ENCODE measurements around the gene NHSL2. TPM values are rescaled to one million over a fixed set of nuclear protein-coding genes. Genes with fewer than 3 reads are reported as not detected.
"Not testable (repeated sequence)": the region's sequence is repeated elsewhere in the genome, so short reads cannot be mapped to it uniquely, and the experiment has no call there.

The NHSL2 gene
- total and polyA plus RNA-seq, 2 of the 13 experiments (the other 11 are each of a cell fraction or from before 2014, with no cell fraction given) = not detected

DNA sequence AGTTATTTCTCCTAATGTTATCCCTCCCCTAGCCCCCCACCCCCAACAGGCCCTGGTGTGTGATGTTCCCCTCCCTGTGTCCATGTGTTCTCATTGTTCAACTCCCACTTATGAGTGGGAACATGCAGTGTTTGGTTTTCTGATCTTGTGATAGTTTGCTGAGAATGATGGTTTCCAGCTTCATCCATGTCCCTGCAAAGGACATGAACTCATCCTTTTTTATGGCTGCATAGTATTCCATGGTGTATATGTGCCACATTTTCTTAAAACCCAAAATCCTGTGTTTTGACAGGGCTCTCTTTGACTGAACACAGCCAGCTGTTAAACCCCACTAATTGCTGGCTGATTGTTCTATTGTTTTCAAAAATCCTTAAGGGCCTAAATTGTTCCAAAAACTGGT, 53.5 kb downstream of the NHSL2 start:
- H3K4me2 ChIP-seq (ENCODE audit: low read depth, low read length); ATAC-seq; H3K27ac ChIP-seq (ENCODE audit: extremely low read length, insufficient read depth, low read length); H3K79me2 ChIP-seq (ENCODE audit: insufficient read depth, low read length); H2AFZ ChIP-seq (ENCODE audit: low read length); DNase-seq (ENCODE audit: low spot score); intact Hi-C loops (cut with micrococcal nuclease; ENCODE audit: unreplicated experiment); FAIRE-seq; POLR2A ChIA-PET; in situ Hi-C loops (cut with HindIII; ENCODE audit: extremely low pct_ligation_motif_present, low pct_unique_long_range_greater_than_20kb); H3K4me1 ChIP-seq (ENCODE audit: insufficient read depth, low read length); H3K36me3 ChIP-seq (replicated peaks in 1 of 2; ENCODE audit: control insufficient read depth in 1 of 2, insufficient read depth in 2 of 2, low read length in 2 of 2); H3K9me3 ChIP-seq (ENCODE audit: low read length); H3K27me3 ChIP-seq (ENCODE audit: control insufficient read depth in 1 of 2, insufficient read depth in 2 of 2, low read length in 2 of 2); H3K4me3 ChIP-seq (replicated peaks in 1 of 3; ENCODE audit: insufficient read depth in 1 of 3, low read depth in 2 of 3, low read length in 3 of 3); H4K20me1 ChIP-seq (ENCODE audit: insufficient read depth, low read length); CTCF ChIA-PET (ENCODE audit: low intra/inter-chr PET ratio, low total read pairs); H3K9ac ChIP-seq (ENCODE audit: insufficient read depth, low read depth, low read length); BruUV-seq (replicated peaks): not testable (repeated sequence)

DNA sequence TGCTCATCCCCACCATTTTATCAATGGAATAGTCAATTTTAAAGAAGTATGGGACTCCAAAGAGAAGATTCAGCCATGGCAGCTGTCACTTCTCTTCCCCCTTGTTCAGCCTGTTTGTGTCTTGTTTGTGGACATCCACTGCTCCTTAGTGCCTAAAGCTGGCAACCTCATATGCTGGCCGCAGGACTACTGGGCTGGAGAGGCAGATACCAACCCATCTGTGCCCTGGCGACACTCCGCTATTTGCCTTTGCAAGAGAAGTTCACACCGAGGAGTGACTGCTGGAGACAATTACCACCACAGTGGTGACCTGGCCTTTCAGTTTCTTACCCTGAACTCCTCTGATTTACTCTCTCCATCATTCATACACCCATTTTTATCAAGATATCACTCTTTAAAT, 64.3 kb downstream of the NHSL2 start:
- FAIRE-seq (no peak), DNase-seq (ENCODE audit: low spot score) (no peak), ATAC-seq (no peak)
- Histone ChIP-seq H3K4me1 (ENCODE audit: insufficient read depth, low read length) (no peaks in the 10 kb centered on the region), H3K36me3 (replicated peaks in 1 of 2; ENCODE audit: control insufficient read depth in 1 of 2, insufficient read depth in 2 of 2, low read length in 2 of 2) (no peaks in the 10 kb centered on the region), H3K4me2 (ENCODE audit: low read depth, low read length) (no peak overlapping the region), H3K27me3 (ENCODE audit: control insufficient read depth in 1 of 2, insufficient read depth in 2 of 2, low read length in 2 of 2) (no peaks in the 10 kb centered on the region), H3K9me3 (ENCODE audit: low read length) (no peaks in the 10 kb centered on the region), H3K9ac (ENCODE audit: insufficient read depth, low read depth, low read length) (no peak overlapping the region), H3K27ac (ENCODE audit: extremely low read length, insufficient read depth, low read length) (no peak overlapping the region), H4K20me1 (ENCODE audit: insufficient read depth, low read length) (no peaks in the 10 kb centered on the region), H3K4me3 (replicated peaks in 1 of 3; ENCODE audit: insufficient read depth in 1 of 3, low read depth in 2 of 3, low read length in 3 of 3) (no peak overlapping the region), H3K79me2 (ENCODE audit: insufficient read depth, low read length) (no peaks in the 10 kb centered on the region), H2AFZ (ENCODE audit: low read length) (no peak overlapping the region)
- POLR2A ChIA-PET = no interaction called here
- in situ Hi-C loops (cut with HindIII; ENCODE audit: extremely low pct_ligation_motif_present, low pct_unique_long_range_greater_than_20kb) (no loop called here), intact Hi-C loops (cut with micrococcal nuclease; ENCODE audit: unreplicated experiment) (no loop called here)
- TF ChIP-seq, protein P1, sequence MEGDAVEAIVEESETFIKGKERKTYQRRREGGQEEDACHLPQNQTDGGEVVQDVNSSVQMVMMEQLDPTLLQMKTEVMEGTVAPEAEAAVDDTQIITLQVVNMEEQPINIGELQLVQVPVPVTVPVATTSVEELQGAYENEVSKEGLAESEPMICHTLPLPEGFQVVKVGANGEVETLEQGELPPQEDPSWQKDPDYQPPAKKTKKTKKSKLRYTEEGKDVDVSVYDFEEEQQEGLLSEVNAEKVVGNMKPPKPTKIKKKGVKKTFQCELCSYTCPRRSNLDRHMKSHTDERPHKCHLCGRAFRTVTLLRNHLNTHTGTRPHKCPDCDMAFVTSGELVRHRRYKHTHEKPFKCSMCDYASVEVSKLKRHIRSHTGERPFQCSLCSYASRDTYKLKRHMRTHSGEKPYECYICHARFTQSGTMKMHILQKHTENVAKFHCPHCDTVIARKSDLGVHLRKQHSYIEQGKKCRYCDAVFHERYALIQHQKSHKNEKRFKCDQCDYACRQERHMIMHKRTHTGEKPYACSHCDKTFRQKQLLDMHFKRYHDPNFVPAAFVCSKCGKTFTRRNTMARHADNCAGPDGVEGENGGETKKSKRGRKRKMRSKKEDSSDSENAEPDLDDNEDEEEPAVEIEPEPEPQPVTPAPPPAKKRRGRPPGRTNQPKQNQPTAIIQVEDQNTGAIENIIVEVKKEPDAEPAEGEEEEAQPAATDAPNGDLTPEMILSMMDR (CRISPR knock-in tag; IDR thresholded peaks at IDR 0.05) = no peak
- TF ChIP-seq CHCHD3 (CRISPR knock-in tag; IDR thresholded peaks at IDR 0.05) (no peak), ZNF558 (CRISPR knock-in tag; IDR thresholded peaks at IDR 0.05; ENCODE audit: borderline replicate concordance) (no peak), ZNF326 (CRISPR knock-in tag; IDR thresholded peaks at IDR 0.05; ENCODE audit: borderline replicate concordance) (no peak), MYNN (CRISPR knock-in tag; IDR thresholded peaks at IDR 0.05; ENCODE audit: low read depth) (no peak), SP4 (CRISPR knock-in tag; IDR thresholded peaks at IDR 0.05) (no peak), KDM5A (IDR thresholded peaks at IDR 0.05; ENCODE audit: borderline replicate concordance, low read length) (no peak), ZEB1 (IDR thresholded peaks at IDR 0.05; ENCODE audit: insufficient replicate concordance, low read depth) (no peak), ZFYVE20 (CRISPR knock-in tag; IDR thresholded peaks at IDR 0.05; ENCODE audit: borderline replicate concordance, low read depth) (no peak), SOX13 (IDR thresholded peaks at IDR 0.05) (no peak), SOX13 (CRISPR knock-in tag; conservative IDR thresholded peaks at IDR 0.05 in 1 of 2, IDR thresholded peaks at IDR 0.05 in 1 of 2) (no peak), TBL1XR1 (IDR thresholded peaks at IDR 0.05; ENCODE audit: borderline replicate concordance, low read length, partially characterized antibody) (no peak), ZNF468 (CRISPR knock-in tag; IDR thresholded peaks at IDR 0.05) (no peak), ZNF121 (CRISPR knock-in tag; IDR thresholded peaks at IDR 0.05) (no peak)
- TF ChIP-seq, protein P2, sequence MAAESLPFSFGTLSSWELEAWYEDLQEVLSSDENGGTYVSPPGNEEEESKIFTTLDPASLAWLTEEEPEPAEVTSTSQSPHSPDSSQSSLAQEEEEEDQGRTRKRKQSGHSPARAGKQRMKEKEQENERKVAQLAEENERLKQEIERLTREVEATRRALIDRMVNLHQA (CRISPR knock-in tag; IDR thresholded peaks at IDR 0.05) = no peak
- 10% methylated on average over 2 of the region's 4 CpGs for WGBS (ENCODE audit: low lambda C conversion rate)
- CTCF ChIA-PET (ENCODE audit: low intra/inter-chr PET ratio, low total read pairs) = no interaction called here
- no TSS peak for BruUV-seq (replicated peaks)

All from HepG2 (cell line).